CD4-positive, alpha-beta T cell (primary cell): ENCODE measurements around the gene TBXT. TPM values are rescaled to one million over a fixed set of nuclear protein-coding genes. Genes with fewer than 3 reads are reported as not detected.

Source experiments
- ATAC-seq: fragments of 200-7000 bp; cut with Tn5 transposase; one replicate; pipeline ENCODE4 v1.10.0; 2022; ENCODE audit warnings: mild to moderate bottlenecking; ENCODE audit not compliant: poor library complexity
- CTCF ChIA-PET: fragments of 350-600 bp; sonication (Branson Sonifier 250); formaldehyde crosslinking; loops from one replicate; lab custom pipeline; 2021; ENCODE audit warnings: antibody characterized with exemption, inconsistent platforms; lab: Charles Lee
- POLR2A ChIA-PET: fragments of 350-600 bp; sonication (Branson Sonifier 250); formaldehyde crosslinking; loops from one replicate; lab custom pipeline; 2021; ENCODE audit warnings: antibody characterized with exemption, inconsistent platforms; lab: Charles Lee
- DNase-seq, 14 experiments: peaks; one replicate each; pipeline ENCODE4 v3.0.0-alpha.2; 2013 to 2020; ENCODE audit warnings: mixed read lengths in 2 of 14
- H3K27ac ChIP-seq, 2 donors: one replicate each; pipeline versions ENCODE4 v1.5.1 to v1.7.0; 2013; ENCODE audit warnings: low read length in 2 of 2, low read depth in 1 of 2, mild to moderate bottlenecking in 1 of 2
- H3K27me3 ChIP-seq, 2 experiments: 1 replicate in 1 of 2; 2 replicates in 1 of 2; pipeline versions ENCODE4 v1.6.1 to v1.7.0; 2013; ENCODE audit warnings: low read length in 2 of 2, control low read depth in 1 of 2, mild to moderate bottlenecking in 1 of 2, moderate library complexity in 1 of 2; ENCODE audit not compliant: insufficient read depth in 2 of 2, control insufficient read depth in 1 of 2
- H3K36me3 ChIP-seq: one replicate; pipeline ENCODE4 v1.6.1; 2013; ENCODE audit warnings: low read length, control low read depth; ENCODE audit not compliant: insufficient read depth
- H3K4me1 ChIP-seq: one replicate; pipeline ENCODE4 v1.6.1; 2013; ENCODE audit warnings: low read length, control low read depth; ENCODE audit not compliant: insufficient read depth
- H3K4me3 ChIP-seq: one replicate; pipeline ENCODE4 v1.5.1; 2013; ENCODE audit warnings: mild to moderate bottlenecking, low read length, moderate library complexity
- H3K9me3 ChIP-seq, 2 experiments: 1 replicate in 1 of 2; 2 replicates in 1 of 2; pipeline versions ENCODE4 v1.6.1 to v1.7.0; 2013; ENCODE audit warnings: low read length in 2 of 2, mild to moderate bottlenecking in 2 of 2, control low read depth in 1 of 2, moderate library complexity in 1 of 2; ENCODE audit not compliant: control insufficient read depth in 1 of 2, insufficient read depth in 1 of 2
- H3K27ac Mint-ChIP-seq: one replicate; pipeline ENCODE4 v1.8.0; 2020; ENCODE audit warnings: mixed read lengths
- H3K27me3 Mint-ChIP-seq: one replicate; pipeline ENCODE4 v1.8.0; 2021; ENCODE audit warnings: mixed read lengths
- H3K36me3 Mint-ChIP-seq: one replicate; pipeline ENCODE4 v1.8.0; 2021; ENCODE audit warnings: low read depth, mixed read lengths
- H3K4me1 Mint-ChIP-seq: one replicate; pipeline ENCODE4 v1.8.0; 2021; ENCODE audit warnings: low read depth, mixed read lengths
- H3K4me3 Mint-ChIP-seq: one replicate; pipeline ENCODE4 v1.8.0; 2020; ENCODE audit warnings: mild to moderate bottlenecking, mixed read lengths
- H3K9me3 Mint-ChIP-seq: one replicate; pipeline ENCODE4 v1.8.0; 2020; ENCODE audit warnings: mixed read lengths
- CTCF ChIP-seq: fragments of 200-600 bp; IDR thresholded peaks from one replicate; pipeline ENCODE4 v1.8.0; 2022; ENCODE audit warnings: antibody characterized with exemption, mild to moderate bottlenecking
- intact Hi-C, 2 experiments: fragments of 100-400 bp; cut with DNase I in 1 of 2; cut with micrococcal nuclease in 1 of 2; formaldehyde crosslinking; loops; one replicate each; pipeline versions ENCODE4 v1.15.1 to v1.9.0; 2023 to 2025; cut with DNase I, micrococcal nuclease
- total RNA-seq, 174 experiments: library from RNA in 2 of 174; stranded (reverse) in 2 of 174; gene quantifications; one replicate each; pipeline ENCODE4 v1.2.3 and lab custom pipeline; 2021 to 2026

TBXT gene
- total RNA-seq, 2 experiments from 2014 or later, result not detected

- CTCF ChIA-PET, result no interaction called here
- Histone ChIP-seq H3K4me3 (no peak overlapping the region), H3K36me3 (no peaks in the 10 kb centered on the region), H3K9me3 (no peaks in the 10 kb centered on the region), H3K27ac (no peak overlapping the region), H3K27me3 (no peaks in the 10 kb centered on the region), H3K4me1 (no peaks in the 10 kb centered on the region)
- DNase-seq (no peak), ATAC-seq (no peak)
- H3K9me3 Mint-ChIP-seq, result no peaks in the 10 kb centered on the region
- H3K4me1 Mint-ChIP-seq, result no peaks in the 10 kb centered on the region
- intact Hi-C loops, result no loop called here
- H3K4me3 Mint-ChIP-seq, result no peak overlapping the region
- no peak overlapping the region for H3K27ac Mint-ChIP-seq
- TF ChIP-seq CTCF, result no peak
- H3K36me3 Mint-ChIP-seq, result no peaks in the 10 kb centered on the region
- peaks cover 5% of the 10 kb centered on the region for H3K27me3 Mint-ChIP-seq
- POLR2A ChIA-PET, result no interaction called here
These were observed 24.9 kb upstream of the TBXT start for GRCh38 chr6:166192557-166192956.

GRCh38 chr6:166192136-166192535, 24.5 kb upstream of the TBXT start:
- CTCF ChIA-PET, result no interaction called here
- POLR2A ChIA-PET, result no interaction called here

GRCh38 chr6:166179704-166180103, 12.1 kb upstream of the TBXT start:
- no peak overlapping the region for H3K4me3 ChIP-seq
- H3K27me3 ChIP-seq, result no peaks in the 10 kb centered on the region
- Mint-ChIP-seq H3K4me1 (no peaks in the 10 kb centered on the region), H3K4me3 (no peak overlapping the region), H3K36me3 (no peaks in the 10 kb centered on the region), H3K9me3 (no peaks in the 10 kb centered on the region), H3K27ac (no peak overlapping the region), H3K27me3 (peaks cover 17% of the 10 kb centered on the region)
- ATAC-seq (no peak), DNase-seq (no peak)
- ChIA-PET CTCF (no interaction called here), POLR2A (no interaction called here)
- no peak overlapping the region for H3K27ac ChIP-seq
- TF ChIP-seq CTCF, result no peak
- no peaks in the 10 kb centered on the region for H3K4me1 ChIP-seq
- H3K9me3 ChIP-seq, result no peaks in the 10 kb centered on the region
- no peaks in the 10 kb centered on the region for H3K36me3 ChIP-seq
- intact Hi-C loops, result no loop called here

More at GRCh38 chr6:166192136-166192535, 24.5 kb upstream of the TBXT start:
- H3K27ac ChIP-seq, result no peak overlapping the region
- DNase-seq, result no peak
- H3K4me1 ChIP-seq, result no peaks in the 10 kb centered on the region
- H3K27ac Mint-ChIP-seq, result no peak overlapping the region
- no peaks in the 10 kb centered on the region for H3K9me3 ChIP-seq
- H3K4me1 Mint-ChIP-seq, result no peaks in the 10 kb centered on the region
- H3K27me3 ChIP-seq, result no peaks in the 10 kb centered on the region
- TF ChIP-seq CTCF, result no peak
- no peak overlapping the region for H3K4me3 Mint-ChIP-seq
- H3K27me3 Mint-ChIP-seq, result peaks cover 4% of the 10 kb centered on the region
- peaks cover under 1% of the 10 kb centered on the region for H3K9me3 Mint-ChIP-seq
- H3K36me3 Mint-ChIP-seq, result no peaks in the 10 kb centered on the region
- H3K36me3 ChIP-seq, result no peaks in the 10 kb centered on the region
- intact Hi-C loops, result no loop called here
- H3K4me3 ChIP-seq, result no peak overlapping the region
- ATAC-seq, result no peak
